ENCODE measurements around the gene MAN1B1.
"Not testable (repeated sequence)": the region's sequence is repeated elsewhere in the genome, so short reads cannot be mapped to it uniquely, and the experiment has no call there.

MAN1B1 gene

DNA sequence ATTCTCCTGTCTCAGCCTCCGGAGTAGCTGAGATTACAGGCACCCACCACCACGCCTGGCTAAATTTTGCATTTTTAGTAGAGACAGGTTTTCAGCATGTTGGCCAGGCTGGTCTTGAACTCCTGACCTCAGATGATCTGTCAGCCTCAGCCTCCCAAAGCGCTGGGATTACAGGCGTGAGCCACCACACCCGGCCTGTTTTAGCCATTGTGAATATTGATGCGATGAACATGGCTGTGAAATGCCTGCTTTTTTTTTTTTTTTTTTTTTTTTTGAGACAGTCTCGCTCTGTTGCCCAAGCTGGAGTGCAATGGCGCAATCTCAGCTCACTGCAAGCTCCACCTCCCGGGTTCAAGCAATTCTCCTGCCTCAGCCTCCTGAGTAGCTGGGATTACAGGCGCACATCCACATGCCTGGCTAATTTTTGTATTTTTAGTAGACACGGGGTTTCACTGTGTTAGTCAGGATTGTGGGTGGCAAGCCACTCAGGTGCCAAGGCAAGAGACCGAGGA lies 31.4 kb downstream of the MAN1B1 start:
- intact Hi-C loops (cut with DNase I), result loop anchor here (2.0 kb wide), 1 partner anchor 109 kb away; the partner anchor contains the start of gene RNF224

DNA sequence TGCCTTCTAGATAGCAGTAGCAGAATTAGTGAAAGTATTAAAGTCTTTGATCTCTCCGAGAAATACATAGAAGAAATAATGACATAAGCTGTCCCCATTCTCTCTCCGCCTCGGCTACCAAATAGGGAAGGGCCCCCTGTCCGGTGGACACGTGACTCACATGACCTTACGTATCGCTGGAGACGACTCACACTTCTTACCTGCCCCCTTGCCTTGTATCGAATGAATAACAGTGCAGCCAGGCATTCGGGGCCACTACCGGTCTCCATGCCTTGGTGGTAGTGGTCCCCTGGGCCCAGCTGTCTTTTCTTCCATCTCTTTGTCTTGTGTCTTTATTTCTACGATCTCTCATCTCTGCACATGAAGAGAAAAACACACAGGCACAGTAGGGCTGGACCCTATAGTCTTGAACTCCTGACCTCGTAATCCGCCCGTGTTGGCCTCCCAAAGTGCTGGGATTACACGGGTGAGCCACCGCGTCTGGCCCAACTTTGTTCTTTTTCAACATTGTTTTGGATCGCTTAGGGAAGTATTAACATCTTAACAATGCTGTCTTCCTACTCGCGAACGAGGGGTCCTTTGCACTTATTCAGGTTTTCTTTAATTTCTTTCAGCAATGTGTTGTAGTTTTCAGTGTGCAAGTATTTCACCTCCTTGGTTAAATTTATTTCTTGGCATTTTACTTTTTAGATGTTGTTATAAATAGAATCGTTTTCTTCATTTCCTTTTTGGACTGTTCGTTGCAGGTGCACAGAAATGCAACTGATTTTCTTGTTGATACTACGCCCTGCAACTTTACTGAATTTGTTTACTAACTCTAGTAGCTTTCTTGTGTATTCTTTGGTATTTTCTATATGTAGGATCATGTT lies 35.4 kb downstream of the MAN1B1 start:
- intact Hi-C loops (cut with DNase I); DNase-seq: not testable (repeated sequence)

More for the DNA sequence above, 31.4 kb downstream of the MAN1B1 start:
- DNase-seq, result peak in 1 of 10 donors; percentile 84

DNA sequence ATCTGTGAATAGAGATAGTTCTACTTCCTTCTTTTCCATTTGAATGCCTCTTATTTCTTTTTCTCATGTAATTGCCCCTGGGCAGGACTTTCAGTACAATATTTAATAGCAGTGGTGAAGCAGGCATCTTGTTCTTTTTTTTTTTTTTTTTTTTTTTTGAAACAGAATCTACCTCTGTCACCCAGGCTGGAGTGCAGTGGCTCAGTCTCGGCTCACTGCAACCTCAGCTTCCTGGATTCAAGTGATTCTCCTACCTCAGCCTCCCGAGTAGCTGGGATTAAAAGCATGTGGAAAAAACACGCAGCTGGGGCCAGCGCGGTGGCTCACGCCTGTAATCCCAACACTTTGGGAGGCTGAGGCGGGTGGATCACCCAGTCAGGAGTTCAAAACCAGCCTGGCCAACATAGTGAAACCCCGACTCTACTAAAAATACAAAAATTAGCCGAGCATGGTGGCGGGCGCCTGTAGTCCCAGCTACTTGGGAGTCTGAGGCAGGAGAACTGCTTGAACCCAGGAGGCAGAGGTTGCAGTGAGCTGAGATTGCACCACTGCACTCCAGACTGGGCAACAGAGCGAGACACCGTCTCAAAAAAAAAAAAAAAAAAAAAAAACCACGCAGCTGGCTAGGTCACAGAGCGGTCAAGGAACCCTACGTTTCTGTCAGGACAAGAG lies 36.1 kb downstream of the MAN1B1 start:
- DNase-seq; intact Hi-C loops (cut with DNase I): not testable (repeated sequence)

DNA sequence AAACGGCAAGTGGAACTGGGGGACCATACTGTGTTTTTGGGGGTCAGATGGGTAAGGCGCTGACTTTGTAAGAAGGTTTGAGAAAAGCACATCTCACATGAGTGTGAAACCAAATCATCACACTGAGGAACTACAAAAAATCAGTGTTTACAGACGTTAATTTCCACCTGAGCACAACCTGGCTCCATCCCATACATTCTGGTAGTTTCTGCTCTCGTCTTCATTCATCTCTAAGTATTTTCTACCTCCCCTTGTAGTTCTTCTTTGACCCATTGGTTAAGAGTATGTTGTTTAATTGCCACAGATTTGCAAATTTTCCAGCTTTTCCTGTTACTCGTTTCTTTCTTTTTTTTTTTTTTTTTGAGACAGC lies 36.7 kb downstream of the MAN1B1 start:
- intact Hi-C loops (cut with DNase I), result no loop called here
- DNase-seq, result no peak

DNA sequence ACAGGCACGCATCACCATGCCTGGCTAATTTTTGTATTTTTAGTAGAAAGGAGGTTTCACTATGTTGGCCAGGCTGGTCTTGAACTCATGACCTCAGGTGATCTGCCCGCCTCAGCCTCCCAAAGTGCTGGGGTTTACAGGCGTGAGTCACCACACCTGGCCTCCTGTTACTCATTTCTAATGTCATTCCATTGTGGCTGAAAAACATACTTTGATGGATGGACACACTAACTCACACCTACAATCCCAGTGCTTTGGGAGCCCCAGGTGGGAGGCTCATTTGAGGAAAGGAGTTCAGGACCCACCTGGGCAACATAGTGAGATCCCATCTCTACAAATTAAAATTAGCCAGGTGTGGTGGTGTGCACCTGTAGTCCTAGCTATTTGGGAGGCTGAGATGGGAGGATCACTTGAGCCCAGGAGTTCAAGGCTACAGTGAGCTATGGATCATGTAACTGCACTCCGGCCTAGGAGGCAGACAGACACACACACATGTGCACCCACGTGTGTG lies 37.2 kb downstream of the MAN1B1 start:
- DNase-seq; intact Hi-C loops (cut with DNase I): not testable (repeated sequence)

DNA sequence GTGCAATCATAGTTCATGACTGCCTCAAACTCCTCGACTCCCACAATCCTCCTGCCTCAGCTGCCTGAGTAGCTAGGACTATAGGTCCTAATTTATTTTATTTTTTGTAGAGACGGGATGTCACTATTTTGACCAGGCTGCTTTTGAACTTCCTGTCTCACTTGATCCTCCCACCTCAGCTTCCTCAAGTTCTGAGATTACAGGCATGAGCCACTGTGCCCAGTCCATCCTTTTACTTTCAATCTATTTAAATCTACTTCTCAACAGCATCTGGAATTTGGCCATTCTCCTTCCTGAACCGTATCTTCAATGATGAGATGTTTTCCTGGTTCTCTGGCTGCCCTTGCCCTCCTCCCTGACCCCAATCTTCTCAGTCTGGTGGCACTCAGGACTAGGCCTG lies 40.0 kb downstream of the MAN1B1 start:
- no peak for DNase-seq
- intact Hi-C loops (cut with DNase I), result no loop called here

DNA sequence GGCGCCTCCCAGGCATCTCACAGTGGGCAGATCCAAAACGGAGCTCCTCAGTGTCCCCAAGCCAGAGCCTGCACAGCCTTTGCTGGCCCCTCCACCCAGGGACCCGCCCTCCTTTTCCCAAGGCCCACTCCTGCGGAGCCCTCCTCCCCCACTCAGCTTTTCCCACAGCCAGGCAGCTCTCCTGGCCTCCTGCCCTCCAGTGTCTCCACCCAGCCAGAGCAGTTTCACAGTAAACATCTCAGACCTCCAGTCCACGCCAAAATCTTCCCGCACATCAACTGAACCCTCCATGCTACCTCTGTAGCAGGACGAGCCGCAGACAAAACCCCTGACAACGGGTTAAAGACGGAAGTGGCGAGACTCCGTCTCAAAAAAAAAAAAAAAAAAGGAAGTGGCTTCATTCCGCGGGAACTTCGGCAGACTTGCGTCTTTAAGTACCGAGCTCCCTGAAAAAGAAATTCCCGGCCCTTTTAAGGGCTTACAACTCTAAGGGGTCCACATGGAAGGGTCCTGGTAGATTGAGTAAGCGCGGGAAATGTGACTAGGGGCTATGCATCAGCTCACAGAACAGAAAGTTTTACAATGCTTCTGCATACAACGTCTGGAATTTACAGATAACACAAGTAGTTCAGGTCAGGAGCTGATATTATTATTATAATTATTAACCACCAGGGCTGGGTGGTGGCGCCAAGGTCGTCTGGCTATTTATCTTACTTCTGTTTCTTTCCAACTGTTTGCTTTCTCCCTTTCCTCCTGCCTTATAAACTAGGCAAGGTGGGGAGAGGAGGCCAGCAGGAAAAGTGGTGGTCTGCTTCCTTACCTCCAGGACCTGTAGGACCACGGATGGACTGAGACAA lies 40.7 kb downstream of the MAN1B1 start:
- intact Hi-C loops (cut with DNase I), result no loop called here
- DNase-seq, result no peak

DNA sequence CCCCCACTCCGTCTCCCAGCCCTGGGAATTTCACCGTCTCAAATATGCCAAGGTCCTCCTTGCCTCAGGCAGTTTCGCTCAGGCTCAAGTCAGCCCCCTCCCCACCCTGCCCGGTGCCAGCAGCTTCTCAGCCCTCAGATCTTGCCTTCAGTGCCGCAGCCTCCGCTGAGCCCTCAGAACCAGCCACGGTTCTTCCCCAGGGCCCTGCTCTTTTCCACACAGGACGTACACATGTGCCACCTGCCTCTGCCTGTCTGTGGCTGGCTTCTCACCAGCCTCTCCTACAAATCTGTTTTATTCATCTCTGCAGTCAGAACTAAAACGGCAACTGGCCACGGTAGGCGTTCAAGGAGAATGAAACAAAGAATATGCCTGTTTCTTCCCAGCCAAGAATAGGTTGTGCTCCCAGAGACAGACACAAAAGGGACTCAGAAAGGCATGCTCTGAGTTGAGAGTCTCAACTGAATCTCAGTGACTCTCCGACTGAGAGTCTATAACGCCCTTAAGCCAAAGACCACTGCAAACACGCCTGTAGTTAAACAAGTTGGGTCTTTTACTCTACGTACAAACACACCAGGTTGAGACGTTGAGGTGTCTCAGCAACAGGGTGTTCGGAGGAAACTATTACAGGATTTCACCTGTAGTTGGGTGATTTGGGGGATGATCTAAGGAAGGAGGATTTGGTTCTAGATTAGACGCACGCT lies 41.5 kb downstream of the MAN1B1 start:
- intact Hi-C loops (cut with DNase I), result no loop called here
- peak in 2 of 10 donors; percentile 30 to 55 for DNase-seq

DNA sequence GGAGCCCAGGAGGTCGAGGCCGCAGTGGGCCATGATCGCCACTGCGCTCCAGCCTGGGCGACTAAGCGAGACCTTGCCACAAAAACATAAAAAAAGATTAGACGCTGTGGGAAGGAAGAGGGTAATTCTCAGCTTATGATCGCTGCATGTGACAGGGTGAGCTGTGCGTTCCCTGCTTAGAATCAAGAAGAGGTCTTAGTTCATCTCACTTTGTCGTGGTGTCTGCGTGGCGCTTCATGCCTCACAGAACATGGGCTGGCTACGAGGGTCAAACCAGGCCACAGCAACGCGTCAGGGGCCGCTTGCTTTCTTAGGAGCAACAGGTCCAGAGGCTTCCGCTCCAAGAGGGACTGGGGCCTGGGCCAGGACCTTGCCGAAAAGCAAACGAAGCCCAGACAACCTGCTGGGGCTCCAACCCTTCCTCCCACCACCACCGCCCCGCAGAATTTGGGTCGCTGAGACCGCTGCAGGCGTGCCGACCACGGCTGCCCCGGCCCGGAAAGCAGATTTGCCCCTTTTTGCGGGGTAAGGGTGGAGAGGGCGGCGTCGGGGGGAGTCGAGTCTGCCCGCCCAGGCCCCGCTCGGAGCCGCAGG lies 42.2 kb downstream of the MAN1B1 start:
- peak in 1 of 10 donors; percentile 81 for DNase-seq
- intact Hi-C loops (cut with DNase I), result no loop called here

DNA sequence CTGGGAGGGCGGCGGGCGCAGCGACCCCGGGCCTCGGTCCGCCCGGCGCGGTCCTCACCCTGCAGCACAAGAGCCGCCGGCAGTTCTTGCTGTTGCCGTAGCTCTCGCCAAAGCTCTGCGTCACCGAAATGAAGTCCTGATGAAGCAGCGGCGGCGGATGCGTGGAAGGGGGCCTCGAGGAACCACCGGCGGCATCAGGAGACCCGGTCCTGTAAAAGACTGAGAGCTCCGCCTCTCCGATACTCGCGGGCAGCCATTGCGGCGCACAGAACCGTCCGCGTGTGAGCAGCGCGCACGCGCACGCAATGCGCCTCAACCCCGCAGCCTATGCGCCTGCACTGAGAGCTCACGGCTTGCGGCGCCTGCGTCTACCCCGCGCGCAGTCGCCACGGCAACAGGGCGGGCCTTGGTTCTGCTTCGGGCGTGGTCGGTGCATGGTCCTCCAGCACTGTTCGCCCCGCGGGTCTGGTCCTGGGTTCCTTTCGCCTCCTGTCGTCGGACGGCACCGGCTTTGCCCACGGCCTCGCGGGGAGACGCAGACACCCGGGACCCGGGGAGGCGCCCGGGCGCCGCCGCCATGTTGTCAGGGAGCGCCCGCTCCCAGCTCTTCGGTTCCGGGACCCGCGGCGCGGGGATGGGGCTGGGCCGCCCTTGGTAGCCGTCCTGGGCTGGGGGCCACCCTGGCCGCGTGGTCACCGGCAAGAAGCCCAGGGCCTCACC lies 42.8 kb downstream of the MAN1B1 start:
- intact Hi-C loops (cut with DNase I), result loop anchor here (5.0 kb wide), 1 partner anchor 38 kb away; no protein-coding TSS in a partner anchor

DNA sequence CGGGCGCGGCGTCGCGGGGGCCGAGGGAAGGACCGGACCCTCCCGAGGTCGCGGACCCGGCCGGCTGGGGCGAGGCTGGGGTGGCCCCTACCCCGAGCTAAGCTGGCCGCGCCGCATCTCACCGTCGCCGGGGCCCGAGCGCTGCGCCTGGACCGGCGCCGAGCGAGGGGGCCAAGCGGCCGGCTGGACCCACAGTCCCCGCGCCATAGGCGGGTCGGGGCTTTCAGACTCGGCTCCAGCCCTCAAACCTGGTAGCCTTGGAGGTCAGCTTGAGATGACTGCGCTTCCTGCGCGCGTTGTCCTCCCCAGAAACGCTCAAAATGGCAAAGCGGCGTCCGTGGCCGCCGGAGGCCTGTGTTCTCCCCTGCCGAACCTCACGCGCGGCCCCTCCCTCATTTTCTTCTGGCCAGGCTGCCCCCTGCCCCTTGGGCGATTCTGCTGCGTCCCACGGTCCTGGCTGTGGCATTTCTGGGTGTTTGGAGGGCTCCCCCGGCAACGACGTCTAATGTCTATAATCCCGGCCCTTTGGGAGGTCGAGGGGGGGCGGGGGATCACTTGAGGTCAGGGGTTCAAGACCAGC lies 43.5 kb downstream of the MAN1B1 start:
- peak in 1 of 10 donors; percentile 49 for DNase-seq
- intact Hi-C loops (cut with DNase I), result loop anchor here (5.0 kb wide), 1 partner anchor 37 kb away; no protein-coding TSS in a partner anchor

More for the DNA sequence above, 42.8 kb downstream of the MAN1B1 start:
- peak; percentile 72 to 98 (median 88) for DNase-seq

DNA sequence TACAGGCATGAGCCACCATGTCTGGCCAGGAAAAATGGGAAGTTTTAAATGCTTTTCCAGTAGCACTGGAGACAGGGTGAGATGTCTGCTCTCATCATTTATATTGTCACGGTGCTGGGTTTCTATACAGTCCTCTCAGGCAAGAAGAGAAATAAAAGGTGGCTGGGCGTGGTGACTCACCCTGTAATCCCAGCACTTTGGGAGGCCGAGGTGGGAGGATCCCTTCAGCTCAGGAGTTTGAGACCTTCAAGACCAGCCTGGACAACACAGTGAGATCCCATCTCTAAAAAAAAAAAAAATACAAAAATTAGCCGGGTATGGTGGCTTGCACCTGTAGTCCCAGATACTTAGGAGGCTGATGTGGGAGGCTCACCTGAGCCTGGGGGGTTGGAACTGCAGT lies 47.4 kb downstream of the MAN1B1 start:
- intact Hi-C loops (cut with DNase I), result loop anchor here (5.0 kb wide), 1 partner anchor 33 kb away; no protein-coding TSS in a partner anchor
- no peak for DNase-seq

DNA sequence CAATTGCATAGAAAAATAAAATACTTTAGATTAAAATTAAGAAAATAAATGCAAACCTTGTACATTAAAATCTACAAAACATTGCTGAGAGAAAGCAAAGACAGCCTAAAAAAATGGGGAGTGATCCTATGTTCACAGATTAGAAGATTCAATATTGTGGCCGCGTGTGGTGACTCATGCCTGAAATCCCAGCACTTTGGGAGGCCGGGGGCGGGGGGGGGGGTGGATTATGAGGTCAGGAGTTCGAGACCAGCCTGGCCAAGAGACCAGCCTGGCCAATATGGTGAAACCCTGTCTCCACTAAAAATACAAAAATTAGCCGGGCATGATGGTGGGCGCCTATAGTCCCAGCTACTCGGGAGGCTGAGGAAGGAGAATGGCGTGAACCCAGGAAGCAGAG lies 48.4 kb downstream of the MAN1B1 start:
- intact Hi-C loops (cut with DNase I), result not testable (repeated sequence)
- DNase-seq, result peak in 1 of 10 donors; percentile 7

DNA sequence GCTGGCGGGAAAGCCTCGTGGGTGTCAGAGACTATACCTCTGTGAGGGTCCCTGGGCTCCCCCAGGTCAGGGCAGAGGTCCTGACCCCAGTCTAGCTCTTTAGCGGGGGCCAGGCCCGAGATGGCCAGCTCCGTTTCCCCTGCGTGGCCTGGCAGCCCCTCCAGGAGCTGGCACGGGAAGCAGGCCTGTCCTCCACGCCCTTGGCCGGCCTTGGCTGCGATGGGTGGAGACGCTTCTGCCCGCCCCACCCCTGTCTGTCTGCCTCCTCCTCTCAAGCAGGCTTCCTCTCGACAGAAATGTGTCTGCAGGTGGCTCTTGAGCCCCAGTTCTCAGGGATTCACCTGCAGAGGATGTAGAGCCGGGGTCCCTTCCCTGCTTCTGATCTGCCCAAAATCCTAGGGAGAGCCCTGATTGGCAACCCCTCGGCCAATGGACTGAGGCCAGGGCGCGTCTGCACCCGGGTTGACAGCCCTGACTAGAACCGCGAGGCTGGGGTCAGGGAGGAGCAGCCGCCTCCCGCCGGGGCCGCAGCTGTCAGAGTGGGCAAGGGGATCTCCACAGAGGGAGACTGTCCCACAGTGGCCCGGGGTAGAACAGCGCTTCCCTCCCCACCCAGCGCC lies 49.6 kb downstream of the MAN1B1 start:
- intact Hi-C loops (cut with DNase I), result no loop called here
- DNase-seq, result peak in 1 of 10 donors; percentile 50

DNA sequence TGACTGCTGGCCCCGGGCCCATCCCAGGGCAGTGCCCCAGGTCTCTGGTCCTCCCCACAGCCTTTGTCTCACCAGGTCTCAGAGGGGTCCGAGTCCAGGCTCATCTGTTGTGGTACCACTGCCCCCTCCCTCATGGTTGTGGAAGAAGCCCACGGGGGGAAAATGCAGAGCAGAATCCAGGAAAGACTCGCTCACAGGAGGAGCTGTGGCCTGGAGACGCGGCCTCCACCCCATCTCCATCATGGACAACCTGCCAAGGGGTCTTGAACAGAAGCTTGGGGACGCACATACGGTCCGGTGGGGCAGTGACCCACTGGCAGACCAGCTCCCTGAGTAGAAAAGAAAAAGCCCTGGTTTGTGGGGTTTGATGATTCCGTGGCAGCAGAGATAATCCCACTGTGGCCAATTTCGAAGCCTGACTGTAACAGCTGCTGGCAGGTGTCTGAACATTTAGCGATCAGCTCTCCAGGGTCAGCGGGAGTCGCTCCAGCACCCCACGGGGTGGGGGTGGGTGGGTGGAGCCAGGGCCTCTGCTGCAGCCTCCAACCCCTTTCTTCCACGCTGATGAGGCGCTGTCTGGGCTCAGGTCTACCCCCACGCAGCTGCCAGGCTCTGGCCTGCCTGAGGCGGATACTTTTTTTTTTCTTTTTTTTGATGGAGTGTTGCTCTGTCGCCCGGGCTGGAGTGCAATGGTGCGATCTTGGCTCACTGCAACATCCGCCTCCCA lies 50.3 kb downstream of the MAN1B1 start:
- peak in 1 of 10 donors; percentile 84 for DNase-seq
- intact Hi-C loops (cut with DNase I), result no loop called here

DNA sequence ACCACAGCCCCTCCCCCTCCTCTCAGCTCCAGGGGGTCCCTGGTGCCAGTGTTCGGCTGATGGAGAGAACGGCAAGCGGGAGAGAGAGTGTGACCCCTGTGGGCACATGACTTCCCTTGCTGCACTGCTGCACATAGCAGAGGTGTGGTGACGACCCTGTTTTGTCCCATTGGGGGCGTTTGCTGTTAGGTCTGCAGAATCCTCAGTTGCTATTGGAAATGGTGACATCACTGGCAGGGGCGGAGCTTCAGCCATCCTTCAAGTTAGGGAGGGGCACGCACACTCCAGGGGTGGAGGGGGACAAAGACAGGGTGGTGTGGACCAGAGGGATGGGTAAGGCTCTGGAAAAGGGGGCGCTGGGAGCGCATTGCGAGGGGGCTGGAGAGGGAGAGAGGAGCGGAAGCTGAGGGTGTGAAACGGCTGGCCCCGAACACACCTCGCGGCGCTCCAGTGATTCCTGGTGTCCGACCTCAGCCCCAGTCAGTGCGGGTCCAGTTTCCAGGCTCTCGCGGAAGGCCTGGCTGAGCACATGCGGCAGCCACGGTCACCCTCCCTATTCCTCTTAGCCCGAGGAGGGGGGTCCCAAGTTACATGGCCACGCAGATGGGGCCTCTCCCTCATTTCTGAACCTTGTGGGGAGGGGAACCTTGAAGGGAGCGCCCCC lies 51.4 kb downstream of the MAN1B1 start:
- DNase-seq, result peak in 9 of 10 donors; percentile 39 to 97 (median 81)
- intact Hi-C loops (cut with DNase I), result no loop called here

Data from posterior cingulate gyrus (tissue), 11 donors.